Gastrocnemius medialis (tissue), 4 donors: ENCODE results near the gene UNC5C.

Source experiments
- CTCF ChIP-seq, 5 experiments: fragments of 450-650 bp in 3 of 5; fragments of 200-600 bp in 2 of 5; sonication (generic) in 2 of 5; IDR thresholded peaks in 4 of 5; conservative IDR thresholded peaks in 1 of 5; 1 replicate in 4 of 5; 2 replicates in 1 of 5; pipeline ENCODE4 v1.5.1; 2016 to 2019; ENCODE audit warnings: antibody characterized with exemption in 5 of 5, mild to moderate bottlenecking in 3 of 5, moderate library complexity in 3 of 5
- POLR2A ChIP-seq, 2 donors: fragments of 450-650 bp; IDR thresholded peaks; one replicate each; pipeline ENCODE4 v1.6.1; 2017; ENCODE audit warnings: antibody characterized with exemption in 2 of 2, mild to moderate bottlenecking in 2 of 2, moderate library complexity in 2 of 2

DNA sequence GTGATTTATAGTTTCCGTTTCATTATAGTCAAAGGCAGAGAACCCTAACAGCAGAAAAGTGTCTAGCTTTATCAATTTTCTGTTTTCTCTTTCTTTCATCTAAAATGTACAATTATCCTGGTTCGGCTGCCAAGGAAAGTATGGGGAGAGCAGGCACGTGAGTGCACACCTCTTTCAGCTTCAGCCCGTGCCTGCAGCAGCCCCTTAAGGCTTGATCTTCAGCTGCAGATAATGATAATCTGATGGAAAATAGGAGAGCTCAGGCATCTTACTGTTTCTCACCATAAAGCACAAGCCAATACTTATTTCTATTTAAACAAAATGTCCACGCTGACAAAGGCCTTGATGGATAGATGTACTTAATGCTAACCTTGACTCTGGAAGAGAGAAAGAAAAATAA lies 334.4 kb downstream of the UNC5C start:
- no peak for TF ChIP-seq CTCF (IDR thresholded peaks at IDR 0.05 in 4 of 5, conservative IDR thresholded peaks at IDR 0.05 in 1 of 5)
- TF ChIP-seq POLR2A (IDR thresholded peaks at IDR 0.05), result no peak
